ENCODE measurements around the gene STRADA.

Gene STRADA

DNA sequence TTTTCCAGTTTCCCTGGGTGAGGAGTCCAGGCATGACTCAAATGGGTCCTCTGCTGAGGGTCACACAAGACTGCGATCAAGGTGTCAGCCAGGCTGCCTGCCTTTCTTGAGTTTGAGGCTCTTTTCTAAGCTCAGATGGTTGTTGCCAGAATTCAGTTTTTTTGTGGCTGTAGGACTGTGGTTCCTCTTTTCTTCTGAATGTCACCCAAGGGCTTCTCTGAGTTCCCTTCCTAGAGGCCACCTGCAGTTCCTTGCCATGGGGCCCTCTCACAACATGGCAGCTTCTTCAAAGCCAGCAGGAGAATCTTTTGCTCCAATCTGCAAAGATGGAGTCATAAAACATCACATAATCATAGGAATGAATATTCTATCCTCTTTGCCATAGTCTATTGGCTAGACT lies 59.2 kb downstream of the STRADA start:
- no peak for DNase-seq

DNA sequence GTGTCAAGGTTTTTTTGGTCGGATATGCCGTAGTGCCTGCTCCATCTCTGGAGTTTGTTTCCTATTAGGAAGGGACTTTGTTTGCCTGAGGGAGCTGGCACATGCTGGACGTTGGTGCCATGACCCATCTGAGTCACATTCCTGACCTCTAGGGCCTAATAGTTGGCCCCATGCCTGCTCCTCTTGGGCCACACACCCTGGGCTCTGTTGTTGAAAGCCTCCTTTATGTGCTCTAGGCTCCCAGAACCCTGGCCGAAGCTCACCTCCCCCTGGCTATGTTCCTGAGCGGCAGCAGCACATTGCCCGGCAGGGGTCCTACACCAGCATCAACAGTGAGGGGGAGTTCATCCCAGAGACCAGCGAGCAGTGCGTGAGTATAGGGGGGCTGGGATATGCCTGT lies 60.1 kb downstream of the STRADA start:
- no peak for DNase-seq

- no peak for DNase-seq
These were observed 60.9 kb downstream of the STRADA start for GRCh38 chr17:63680700-63681099.

- no peak for DNase-seq
These were observed 62.4 kb downstream of the STRADA start for GRCh38 chr17:63679214-63679613.

GRCh38 chr17:63676584-63676983 lies 65.0 kb downstream of the STRADA start:
- no peak for DNase-seq

DNA sequence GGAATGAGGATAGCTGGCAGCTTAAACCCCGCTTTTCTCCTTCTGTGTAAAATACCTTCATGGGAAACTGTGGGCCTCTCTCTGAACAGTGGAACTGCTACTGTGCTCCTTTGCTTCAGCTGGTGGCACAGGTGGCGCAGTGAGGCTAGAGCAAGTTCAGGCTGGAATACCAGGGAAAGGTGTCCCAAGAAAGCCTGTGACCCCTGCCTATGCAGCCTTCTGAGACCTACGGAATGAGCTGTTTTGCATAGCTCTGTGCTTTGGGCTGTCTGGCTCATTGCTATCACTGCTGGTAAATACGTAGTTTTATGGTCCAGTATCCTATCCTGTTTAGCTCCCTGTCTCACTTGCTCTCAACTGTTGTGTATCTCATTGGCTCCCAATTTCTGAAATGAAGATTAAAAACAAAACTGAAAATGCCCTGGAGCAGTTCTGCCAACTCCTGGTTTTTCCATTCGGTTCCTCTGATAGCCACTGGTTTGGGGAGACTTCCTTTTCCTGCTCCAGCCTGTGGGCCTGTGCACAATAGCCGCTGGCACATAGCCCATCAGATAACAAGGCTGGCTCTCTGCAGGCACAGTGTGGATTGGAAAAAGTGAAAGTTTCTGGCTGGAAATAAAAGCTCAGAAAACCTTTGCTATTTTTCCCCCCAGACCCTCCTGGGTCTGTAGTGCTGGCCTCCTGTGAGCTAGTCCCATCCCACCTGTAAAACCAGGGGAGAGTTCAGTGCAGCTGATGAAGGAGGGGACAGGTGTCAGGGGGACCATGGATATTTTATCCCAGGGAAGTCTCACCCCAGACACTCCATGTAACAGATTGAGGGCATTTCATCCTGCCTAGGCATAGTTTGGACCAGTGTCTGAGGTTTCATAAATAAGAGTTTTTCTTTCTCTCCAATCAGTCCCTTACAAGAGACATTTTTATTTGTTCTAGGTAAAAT lies 65.7 kb downstream of the STRADA start:
- DNase-seq, result no peak

DNA sequence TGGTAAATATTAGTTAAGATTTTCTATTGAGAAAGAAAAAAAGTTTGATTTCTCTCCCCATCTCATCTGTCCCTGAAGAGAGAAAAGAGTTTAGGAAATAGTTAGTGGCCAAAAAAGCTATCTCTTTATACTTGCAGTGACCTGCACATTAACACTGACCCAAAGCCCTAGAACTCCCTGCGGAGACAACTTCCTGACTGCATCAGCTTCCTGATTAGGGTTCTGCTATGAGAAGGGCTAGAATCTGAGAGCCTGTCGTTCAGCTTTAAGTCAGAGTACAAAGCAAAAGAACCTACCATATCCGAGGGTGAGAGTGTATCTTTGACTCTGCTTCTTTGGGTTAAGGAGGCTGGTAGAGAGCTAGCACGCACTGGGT lies 66.4 kb downstream of the STRADA start:
- no peak for DNase-seq

DNA sequence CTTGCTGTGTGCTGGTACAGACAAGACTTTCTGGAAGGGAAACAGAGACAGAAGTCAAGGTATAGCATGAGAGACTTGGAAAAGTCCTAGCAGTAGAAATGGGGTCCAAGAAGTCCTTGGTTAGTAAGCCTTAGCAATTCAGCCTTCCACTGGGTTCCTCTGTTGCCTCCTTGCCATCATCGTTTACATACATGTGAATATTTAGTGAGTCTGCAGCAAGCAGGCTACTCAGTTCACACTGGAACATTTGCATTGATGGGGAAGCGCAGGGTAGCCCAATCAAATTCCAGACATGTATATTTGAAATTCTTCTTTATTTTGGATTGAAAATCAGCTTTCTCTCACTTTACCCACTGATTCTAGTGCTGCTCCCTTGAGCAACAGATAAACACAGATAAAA lies 68.7 kb downstream of the STRADA start:
- DNase-seq, result no peak

- no peak for DNase-seq
These were observed 75.9 kb downstream of the STRADA start for GRCh38 chr17:63665527-63666214.

- DNase-seq, result no peak
These were observed 81.7 kb downstream of the STRADA start for GRCh38 chr17:63659850-63660249.

DNA sequence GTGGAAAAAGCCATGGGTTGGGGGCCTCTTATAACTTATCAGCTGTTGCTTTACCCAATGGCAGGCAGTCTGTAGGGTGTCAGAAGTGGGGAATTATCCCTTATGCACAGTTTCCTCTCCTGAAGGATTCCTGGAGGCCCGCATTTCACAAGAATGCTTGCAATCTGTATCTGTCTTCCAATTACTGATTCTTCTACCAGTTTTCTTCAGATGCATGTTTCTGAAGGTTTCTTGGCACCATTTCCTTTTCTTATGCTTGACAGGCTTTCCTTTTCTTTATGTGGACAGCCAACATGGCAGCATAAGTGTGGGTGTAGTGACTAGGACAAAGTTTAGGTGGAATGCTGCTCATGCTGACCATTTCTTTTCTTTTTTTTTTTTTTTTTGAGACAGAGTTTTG lies 83.2 kb downstream of the STRADA start:
- no peak for DNase-seq

- DNase-seq, result no peak
These were observed 83.8 kb downstream of the STRADA start for GRCh38 chr17:63657786-63658185.

DNA sequence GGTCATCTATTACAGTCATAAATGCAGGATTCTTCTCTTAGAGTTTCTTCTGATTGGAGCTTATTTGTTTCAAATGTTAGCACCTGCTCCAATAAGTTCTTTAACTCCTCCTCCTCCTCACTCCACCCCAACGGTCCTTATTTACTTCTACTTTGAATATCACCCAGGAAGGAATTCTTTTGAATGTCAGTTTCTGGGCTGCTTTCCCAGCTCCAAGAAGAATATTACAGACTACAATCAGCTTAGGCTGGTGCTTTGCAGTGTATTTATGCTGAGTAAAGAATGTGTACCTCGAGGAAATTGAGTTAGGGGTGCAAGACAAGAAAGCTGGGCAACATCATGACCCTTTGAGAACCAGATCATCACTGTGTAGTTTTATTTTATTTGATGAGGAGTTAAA lies 88.5 kb downstream of the STRADA start:
- DNase-seq, result no peak
